ENCODE data around the gene ADPRS. TPM values are rescaled to one million over a fixed set of nuclear protein-coding genes. Genes with fewer than 3 reads are reported as not detected.
A peak's percentile ranks its signal among the peaks of the same experiment; 100 is the strongest.

ADPRS gene
- total RNA-seq, 4 donors from 2014 or later: 40.5 to 68.5 (median 51.9) TPM

- 21% methylated on average over 1 of the region's 1 CpG for WGBS
Observed at GRCh38 chr1:36136535-36136934, 47.8 kb downstream of the ADPRS start.

GRCh38 chr1:36137226-36137625, 48.5 kb downstream of the ADPRS start:
- Histone ChIP-seq H3K4me3 (no peak overlapping the region), H3K36me3 (peaks cover 16% of the 10 kb centered on the region), H3K27me3 (no peaks in the 10 kb centered on the region), H3K27ac (no peak overlapping the region), H3K9me3 (no peaks in the 10 kb centered on the region), H3K4me1 (peaks cover 54% of the 10 kb centered on the region)
- no peak for DNase-seq (ENCODE audit: low spot score in 2 of 2)
- no peak for TF ChIP-seq POLR2A (IDR thresholded peaks at IDR 0.05)
- TF ChIP-seq EP300 (IDR thresholded peaks at IDR 0.05): no peak
- no peak for TF ChIP-seq POLR2AphosphoS5 (IDR thresholded peaks at IDR 0.05)
- TF ChIP-seq CTCF (IDR thresholded peaks at IDR 0.05): no peak
- WGBS: 76% methylated on average over 5 of the region's 5 CpGs

More at GRCh38 chr1:36136535-36136934, 47.8 kb downstream of the ADPRS start:
- Histone ChIP-seq H3K36me3 (peaks cover 16% of the 10 kb centered on the region), H3K4me3 (no peak overlapping the region), H3K27ac (peak overlapping the region; percentile 81), H3K27me3 (no peaks in the 10 kb centered on the region), H3K9me3 (no peaks in the 10 kb centered on the region), H3K4me1 (peaks cover 52% of the 10 kb centered on the region)
- no peak for DNase-seq (ENCODE audit: low spot score in 2 of 2)
- no peak for TF ChIP-seq CTCF (IDR thresholded peaks at IDR 0.05)
- no peak for TF ChIP-seq POLR2AphosphoS5 (IDR thresholded peaks at IDR 0.05)

- WGBS: 84% methylated on average over 3 of the region's 3 CpGs
- Histone ChIP-seq H3K27ac (no peak overlapping the region), H3K4me1 (peaks cover 57% of the 10 kb centered on the region), H3K27me3 (no peaks in the 10 kb centered on the region), H3K4me3 (no peak overlapping the region), H3K9me3 (no peaks in the 10 kb centered on the region), H3K36me3 (peaks cover 16% of the 10 kb centered on the region)
- no peak for TF ChIP-seq POLR2A (IDR thresholded peaks at IDR 0.05)
- TF ChIP-seq CTCF (IDR thresholded peaks at IDR 0.05): no peak
- TF ChIP-seq EP300 (IDR thresholded peaks at IDR 0.05): no peak
- no peak for TF ChIP-seq POLR2AphosphoS5 (IDR thresholded peaks at IDR 0.05)
- no peak for DNase-seq (ENCODE audit: low spot score in 2 of 2)
Observed at GRCh38 chr1:36137776-36138175, 49.1 kb downstream of the ADPRS start.

GRCh38 chr1:36139521-36139920, 50.8 kb downstream of the ADPRS start:
- Histone ChIP-seq H3K4me3 (no peak overlapping the region), H3K36me3 (peaks cover 16% of the 10 kb centered on the region), H3K27ac (no peak overlapping the region), H3K4me1 (peaks cover 43% of the 10 kb centered on the region), H3K9me3 (no peaks in the 10 kb centered on the region), H3K27me3 (no peaks in the 10 kb centered on the region)
- DNase-seq (ENCODE audit: low spot score in 2 of 2): no peak
- 86% methylated on average over 5 of the region's 5 CpGs for WGBS
- no peak for TF ChIP-seq EP300 (IDR thresholded peaks at IDR 0.05)
- TF ChIP-seq CTCF (IDR thresholded peaks at IDR 0.05): no peak
- no peak for TF ChIP-seq POLR2AphosphoS5 (IDR thresholded peaks at IDR 0.05)
- TF ChIP-seq POLR2A (IDR thresholded peaks at IDR 0.05): no peak

GRCh38 chr1:36142121-36142520, 53.4 kb downstream of the ADPRS start:
- DNase-seq (ENCODE audit: low spot score in 2 of 2): no peak
- no peaks in the 10 kb centered on the region for H3K9me3 ChIP-seq
- TF ChIP-seq EP300 (IDR thresholded peaks at IDR 0.05) (no peak), CTCF (IDR thresholded peaks at IDR 0.05) (no peak), POLR2A (IDR thresholded peaks at IDR 0.05) (no peak), POLR2AphosphoS5 (IDR thresholded peaks at IDR 0.05) (no peak)
- no peak overlapping the region for H3K4me3 ChIP-seq
- peaks cover 16% of the 10 kb centered on the region for H3K36me3 ChIP-seq
- H3K4me1 ChIP-seq: peaks cover 19% of the 10 kb centered on the region
- no peaks in the 10 kb centered on the region for H3K27me3 ChIP-seq
- WGBS: 24% methylated on average over 1 of the region's 1 CpG
- no peak overlapping the region for H3K27ac ChIP-seq

All from suprapubic skin (tissue), 4 donors.